Central memory CD8-positive, alpha-beta T cell (primary cell): ENCODE results near the gene NCBP1.
A peak's percentile ranks its signal among the peaks of the same experiment; 100 is the strongest.
"Not testable (repeated sequence)": the region's sequence is repeated elsewhere in the genome, so short reads cannot be mapped to it uniquely, and the experiment has no call there.

ENCODE experiments used
- ATAC-seq: fragments of 150-1000 bp; cut with Tn5 transposase; replicated peaks from 2 replicates; pipeline ENCODE4 v1.10.0; 2022; ENCODE audit warnings: mild to moderate bottlenecking, moderate FRiP score, moderate number of reproducible peaks; ENCODE audit not compliant: poor library complexity, severe bottlenecking; ENCODE audit errors: extremely low read depth
- DNase-seq, 2 donors: peaks; one replicate each; pipeline ENCODE4 v3.0.0; 2021; ENCODE audit warnings: low spot score in 2 of 2
- H3K27ac Mint-ChIP-seq: one replicate; pipeline ENCODE4 v1.8.0; 2022; ENCODE audit warnings: low read depth, mild to moderate bottlenecking, moderate library complexity, mixed read lengths
- H3K27me3 Mint-ChIP-seq: one replicate; pipeline ENCODE4 v1.8.0; 2022; ENCODE audit warnings: mixed read lengths
- H3K36me3 Mint-ChIP-seq: one replicate; pipeline ENCODE4 v1.8.0; 2022; ENCODE audit warnings: mild to moderate bottlenecking, moderate library complexity, mixed read lengths; ENCODE audit not compliant: insufficient read depth
- H3K4me1 Mint-ChIP-seq: one replicate; pipeline ENCODE4 v1.8.0; 2022; ENCODE audit warnings: mixed read lengths
- H3K4me3 Mint-ChIP-seq: one replicate; pipeline ENCODE4 v1.8.0; 2022; ENCODE audit warnings: mild to moderate bottlenecking, moderate library complexity, mixed read lengths
- H3K9me3 Mint-ChIP-seq: one replicate; pipeline ENCODE4 v1.8.0; 2022; ENCODE audit warnings: mixed read lengths

Gene NCBP1

GRCh38 chr9:97695995-97696802 lies 62.6 kb downstream of the NCBP1 start:
- H3K27me3 Mint-ChIP-seq: peaks cover 12% of the 10 kb centered on the region

GRCh38 chr9:97696803-97697601 lies 63.4 kb downstream of the NCBP1 start, which contains the start of gene XPA:
Gene XPA (minus strand): TSS chr9:97697340. CDS start chr9:97697292, 48 bp downstream.
- Mint-ChIP-seq H3K4me3 (peak within 1 kb of the TSS; percentile 88), H3K27me3 (peaks cover 20% of the 10 kb centered on the region), H3K36me3 (peaks cover 16% of the 10 kb centered on the region), H3K9me3 (no peaks in the 10 kb centered on the region), H3K4me1 (peaks cover 54% of the 10 kb centered on the region), H3K27ac (peak within 1 kb of the TSS; percentile 91)
- ATAC-seq (peak; percentile 91), DNase-seq (peak; percentile 92 to 94)

More at GRCh38 chr9:97695995-97696802, 62.6 kb downstream of the NCBP1 start:
- DNase-seq (no peak), ATAC-seq (no peak)
- Mint-ChIP-seq H3K27ac (peak overlapping the region; percentile 91), H3K4me3 (peak overlapping the region; percentile 88), H3K4me1 (peaks cover 54% of the 10 kb centered on the region), H3K36me3 (peaks cover 21% of the 10 kb centered on the region), H3K9me3 (no peaks in the 10 kb centered on the region)

- H3K27me3 Mint-ChIP-seq: peaks cover 27% of the 10 kb centered on the region
- H3K27ac Mint-ChIP-seq: peak overlapping the region; percentile 91
- H3K4me1 Mint-ChIP-seq: peaks cover 54% of the 10 kb centered on the region
- no peaks in the 10 kb centered on the region for H3K9me3 Mint-ChIP-seq
- peak overlapping the region; percentile 88 for H3K4me3 Mint-ChIP-seq
- no peak for DNase-seq
- ATAC-seq: no peak
- peaks cover 12% of the 10 kb centered on the region for H3K36me3 Mint-ChIP-seq
These were observed 64.2 kb downstream of the NCBP1 start for GRCh38 chr9:97697837-97698236.

DNA sequence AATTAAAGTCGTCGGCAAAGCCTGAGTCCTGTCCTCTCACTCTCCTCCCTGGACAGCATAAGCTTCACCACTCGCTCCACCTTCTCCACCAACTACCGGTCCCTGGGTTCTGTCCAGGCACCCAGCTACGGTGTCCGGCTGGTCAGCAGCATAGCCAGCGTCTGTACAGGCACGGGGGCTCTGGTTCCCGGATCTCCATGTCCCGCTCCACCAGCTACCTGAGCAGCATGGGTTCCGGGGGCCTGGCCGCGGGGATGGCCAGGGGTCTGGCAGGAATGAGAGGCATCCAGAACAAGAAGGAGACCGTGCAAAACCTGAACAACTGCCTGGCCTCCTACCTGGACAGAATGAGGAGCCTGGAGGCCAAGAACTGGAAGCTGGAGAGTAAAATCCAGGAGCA lies 65.2 kb downstream of the NCBP1 start:
- peaks cover 10% of the 10 kb centered on the region for H3K36me3 Mint-ChIP-seq
- H3K27ac Mint-ChIP-seq: no peak overlapping the region
- H3K4me1 Mint-ChIP-seq: peaks cover 46% of the 10 kb centered on the region
- ATAC-seq (no peak), DNase-seq (no peak)
- peaks cover 29% of the 10 kb centered on the region for H3K27me3 Mint-ChIP-seq
- H3K9me3 Mint-ChIP-seq: no peaks in the 10 kb centered on the region
- no peak overlapping the region for H3K4me3 Mint-ChIP-seq

GRCh38 chr9:97699281-97699680 lies 65.7 kb downstream of the NCBP1 start:
- not testable (repeated sequence) for ATAC-seq, H3K36me3 Mint-ChIP-seq, DNase-seq, H3K4me3 Mint-ChIP-seq, H3K9me3 Mint-ChIP-seq, H3K27ac Mint-ChIP-seq
- H3K27me3 Mint-ChIP-seq: peaks cover 34% of the 10 kb centered on the region
- H3K4me1 Mint-ChIP-seq: peaks cover 41% of the 10 kb centered on the region

- not testable (repeated sequence) for ATAC-seq, H3K9me3 Mint-ChIP-seq, DNase-seq, H3K27ac Mint-ChIP-seq, H3K4me3 Mint-ChIP-seq, H3K36me3 Mint-ChIP-seq
- H3K27me3 Mint-ChIP-seq: peaks cover 39% of the 10 kb centered on the region
- H3K4me1 Mint-ChIP-seq: peaks cover 36% of the 10 kb centered on the region
These were observed 66.2 kb downstream of the NCBP1 start for GRCh38 chr9:97699824-97700223.

DNA sequence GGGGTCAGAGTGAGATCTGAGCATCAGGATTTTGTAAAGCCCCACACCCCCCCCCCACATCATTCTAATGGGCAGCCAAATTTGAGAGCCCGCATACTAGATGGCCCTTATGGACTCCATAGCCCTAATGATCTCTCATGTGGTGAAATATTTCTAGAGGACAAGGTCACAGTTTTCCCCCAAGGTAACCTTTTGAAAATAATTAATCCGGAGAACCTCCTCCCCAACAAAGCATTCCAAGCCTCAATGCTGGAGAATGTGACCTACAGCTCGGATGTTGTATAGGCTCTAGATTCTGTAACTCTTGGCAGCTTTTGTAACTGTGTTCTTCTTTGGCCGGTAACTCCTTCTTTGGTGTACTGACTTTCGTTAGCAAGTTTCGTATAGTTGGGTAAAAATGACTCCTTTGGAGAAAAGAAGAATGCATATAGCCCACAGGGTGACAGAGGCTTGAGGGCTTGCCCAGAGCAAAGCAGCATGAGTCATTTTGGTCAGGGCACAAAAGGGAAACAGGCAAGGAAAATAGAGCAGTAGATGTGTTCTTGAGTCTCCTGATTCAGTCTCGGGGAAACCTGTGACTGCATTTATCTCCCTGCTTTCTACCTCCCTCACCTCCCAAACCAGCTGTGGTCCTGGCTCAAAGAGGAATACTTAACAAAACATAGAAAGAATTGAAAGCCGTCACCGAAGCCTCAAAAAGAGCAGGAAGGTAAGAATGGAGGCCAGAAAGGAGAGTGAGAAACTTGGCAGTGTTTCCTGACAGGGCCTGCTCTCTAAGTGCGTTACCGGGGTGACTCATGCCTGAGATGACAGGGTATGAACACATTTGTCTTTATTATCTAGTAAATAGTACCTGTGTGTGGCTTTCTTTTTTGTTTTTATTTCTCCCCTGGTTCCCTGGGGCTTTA lies 70.1 kb downstream of the NCBP1 start:
- Mint-ChIP-seq H3K27me3 (peaks cover 63% of the 10 kb centered on the region), H3K9me3 (no peaks in the 10 kb centered on the region), H3K27ac (peak overlapping the region; percentile 44), H3K36me3 (peaks cover 2% of the 10 kb centered on the region), H3K4me3 (no peak overlapping the region), H3K4me1 (peaks cover 26% of the 10 kb centered on the region)
- no peak for DNase-seq
- no peak for ATAC-seq

- H3K27me3 Mint-ChIP-seq: peaks cover 69% of the 10 kb centered on the region
- H3K9me3 Mint-ChIP-seq: no peaks in the 10 kb centered on the region
- ATAC-seq (no peak), DNase-seq (no peak)
- H3K36me3 Mint-ChIP-seq: peaks cover 2% of the 10 kb centered on the region
- H3K4me3 Mint-ChIP-seq: no peak overlapping the region
- H3K4me1 Mint-ChIP-seq: peaks cover 25% of the 10 kb centered on the region
- no peak overlapping the region for H3K27ac Mint-ChIP-seq
These were observed 70.7 kb downstream of the NCBP1 start for GRCh38 chr9:97704345-97704677.

GRCh38 chr9:97704851-97705250 lies 71.2 kb downstream of the NCBP1 start:
- ATAC-seq (no peak), DNase-seq (no peak)
- peaks cover 2% of the 10 kb centered on the region for H3K36me3 Mint-ChIP-seq
- no peak overlapping the region for H3K4me3 Mint-ChIP-seq
- no peaks in the 10 kb centered on the region for H3K9me3 Mint-ChIP-seq
- no peak overlapping the region for H3K27ac Mint-ChIP-seq
- peaks cover 20% of the 10 kb centered on the region for H3K4me1 Mint-ChIP-seq
- peaks cover 73% of the 10 kb centered on the region for H3K27me3 Mint-ChIP-seq

DNA sequence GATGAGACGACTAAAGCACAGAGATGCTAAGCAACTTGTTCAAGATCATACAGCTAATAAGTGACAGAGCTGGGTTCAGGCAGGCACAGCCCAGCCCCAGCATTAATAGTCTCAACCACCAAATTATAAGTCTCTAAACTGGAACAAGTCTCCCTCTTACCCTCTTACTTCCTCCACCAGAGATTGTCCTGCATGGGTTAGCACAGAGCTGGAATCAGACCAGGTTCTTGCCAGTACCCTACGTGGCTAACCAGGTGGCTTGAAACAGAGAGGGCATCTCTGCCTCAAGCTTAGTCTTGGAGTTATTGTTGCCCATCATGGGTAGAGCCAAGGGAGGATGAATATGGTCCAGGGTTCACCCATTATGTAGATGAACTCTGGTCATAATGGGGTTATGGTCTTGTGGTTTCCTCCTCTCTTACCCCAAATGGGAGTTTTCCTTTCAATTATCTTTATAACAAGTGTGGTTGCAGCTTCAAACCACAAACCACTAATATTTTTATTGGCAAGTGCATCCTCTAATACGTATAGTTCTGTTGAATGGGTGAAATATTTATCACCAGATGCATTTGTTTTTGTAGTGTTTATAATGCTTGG lies 71.8 kb downstream of the NCBP1 start:
- peaks cover 2% of the 10 kb centered on the region for H3K36me3 Mint-ChIP-seq
- no peak overlapping the region for H3K4me3 Mint-ChIP-seq
- no peak for DNase-seq
- H3K9me3 Mint-ChIP-seq: no peaks in the 10 kb centered on the region
- no peak overlapping the region for H3K27ac Mint-ChIP-seq
- peaks cover 20% of the 10 kb centered on the region for H3K4me1 Mint-ChIP-seq
- H3K27me3 Mint-ChIP-seq: peaks cover 74% of the 10 kb centered on the region
- ATAC-seq: peak; percentile 55

DNA sequence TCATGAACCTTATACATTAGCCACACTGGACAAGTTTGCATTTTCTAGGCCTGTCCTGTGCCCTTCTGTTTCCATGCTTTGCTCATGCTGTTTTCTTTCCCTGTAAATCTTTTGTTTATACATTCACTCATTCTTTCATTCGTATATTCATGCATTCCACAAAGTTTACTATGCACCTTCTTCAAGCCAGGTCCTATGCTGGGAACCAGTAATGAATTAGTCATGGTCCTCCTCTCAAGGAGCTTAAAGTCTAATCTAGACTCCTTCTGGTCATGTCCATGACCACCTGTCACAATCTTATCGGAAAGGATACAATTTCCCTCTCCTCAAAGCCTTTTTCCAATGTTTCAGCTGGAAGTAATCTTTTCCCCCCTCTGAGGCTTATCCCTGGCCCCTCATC lies 72.6 kb downstream of the NCBP1 start:
- Mint-ChIP-seq H3K4me3 (no peak overlapping the region), H3K9me3 (no peaks in the 10 kb centered on the region), H3K36me3 (peaks cover 3% of the 10 kb centered on the region), H3K27me3 (peaks cover 67% of the 10 kb centered on the region), H3K27ac (no peak overlapping the region), H3K4me1 (peaks cover 27% of the 10 kb centered on the region)
- ATAC-seq (no peak), DNase-seq (no peak)
